ENCODE data around the gene GPBAR1.
A peak's percentile ranks its signal among the peaks of the same experiment; 100 is the strongest.

Gene GPBAR1

GRCh38 chr2:218260742-218261422 lies at the start of gene GPBAR1:
TSS of gene GPBAR1 (plus strand) at chr2:218261015. CDS start at chr2:218262725, 1,710 bp downstream.
- no peak for DNase-seq (ENCODE audit: low read depth)

DNA sequence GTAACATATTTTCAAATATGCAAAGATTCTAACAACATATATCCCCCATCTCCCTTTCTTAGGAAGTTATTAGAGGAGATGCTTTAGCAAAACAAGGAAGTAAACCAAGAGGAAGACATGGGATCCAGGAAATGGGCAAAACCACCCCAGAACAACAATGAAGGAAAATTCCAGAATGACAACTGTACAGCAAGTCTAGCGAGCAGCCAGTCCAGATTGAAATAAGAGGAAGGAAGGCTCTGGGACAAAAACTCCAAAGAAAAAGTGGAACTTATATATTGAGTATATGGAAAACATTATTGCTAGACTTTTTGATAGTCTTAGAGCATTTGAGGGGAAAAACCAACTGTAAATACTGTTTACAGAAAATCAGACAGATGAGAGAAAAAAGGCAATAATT lies 46.7 kb upstream of the GPBAR1 start:
- DNase-seq (ENCODE audit: low read depth): no peak

- no peak for DNase-seq (ENCODE audit: low read depth)
Observed at GRCh38 chr2:218216336-218216673, 44.5 kb upstream of the GPBAR1 start.

- DNase-seq (ENCODE audit: low read depth): peak; percentile 96
Observed at GRCh38 chr2:218216674-218217359, 44.0 kb upstream of the GPBAR1 start, which contains the start of gene ARPC2. TSS of gene ARPC2 (plus strand) at chr2:218217189. CDS start at chr2:218217471, 282 bp downstream.

DNA sequence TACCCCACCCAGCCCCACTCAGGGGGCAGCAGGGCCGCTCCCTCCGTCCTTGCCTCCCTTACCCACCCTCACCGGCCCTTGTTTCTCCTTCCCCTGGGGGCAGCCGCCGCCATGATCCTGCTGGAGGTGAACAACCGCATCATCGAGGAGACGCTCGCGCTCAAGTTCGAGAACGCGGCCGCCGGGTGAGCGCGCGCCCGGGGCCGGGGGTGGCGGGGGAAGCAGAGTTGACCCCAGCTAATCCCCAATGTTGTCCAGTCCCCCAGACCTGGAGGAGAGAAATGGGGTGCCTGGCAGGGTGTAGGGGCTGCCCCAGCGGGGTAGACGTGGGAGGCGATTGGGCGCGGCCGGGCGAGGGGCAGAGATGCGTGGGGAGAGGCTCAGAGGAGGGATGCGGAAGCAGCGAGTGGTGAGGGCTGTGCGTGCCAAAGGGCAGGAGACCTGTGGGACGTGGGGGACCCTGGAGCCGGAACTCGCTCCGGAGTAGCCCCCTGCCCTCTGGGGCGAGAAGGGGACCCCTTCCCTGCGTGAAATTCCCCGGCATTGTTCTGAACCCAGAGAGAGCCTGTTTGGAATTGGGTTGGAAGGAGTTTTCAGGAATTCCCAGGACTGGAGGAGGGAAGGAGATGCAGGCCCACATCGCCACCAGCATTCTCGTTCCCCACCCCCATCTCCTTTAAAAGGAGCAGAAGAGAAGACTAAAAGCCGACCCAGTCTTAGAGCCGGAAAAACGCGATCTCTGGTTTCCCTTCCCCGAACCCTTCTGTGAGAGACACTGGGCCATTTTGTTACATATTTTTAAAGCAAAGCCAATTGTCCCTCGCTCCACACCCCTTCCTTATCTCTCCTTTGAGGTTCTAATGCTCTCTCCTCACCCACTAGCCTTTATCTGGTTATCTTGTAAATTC lies 43.2 kb upstream of the GPBAR1 start:
- peak; percentile 66 for DNase-seq (ENCODE audit: low read depth)

DNA sequence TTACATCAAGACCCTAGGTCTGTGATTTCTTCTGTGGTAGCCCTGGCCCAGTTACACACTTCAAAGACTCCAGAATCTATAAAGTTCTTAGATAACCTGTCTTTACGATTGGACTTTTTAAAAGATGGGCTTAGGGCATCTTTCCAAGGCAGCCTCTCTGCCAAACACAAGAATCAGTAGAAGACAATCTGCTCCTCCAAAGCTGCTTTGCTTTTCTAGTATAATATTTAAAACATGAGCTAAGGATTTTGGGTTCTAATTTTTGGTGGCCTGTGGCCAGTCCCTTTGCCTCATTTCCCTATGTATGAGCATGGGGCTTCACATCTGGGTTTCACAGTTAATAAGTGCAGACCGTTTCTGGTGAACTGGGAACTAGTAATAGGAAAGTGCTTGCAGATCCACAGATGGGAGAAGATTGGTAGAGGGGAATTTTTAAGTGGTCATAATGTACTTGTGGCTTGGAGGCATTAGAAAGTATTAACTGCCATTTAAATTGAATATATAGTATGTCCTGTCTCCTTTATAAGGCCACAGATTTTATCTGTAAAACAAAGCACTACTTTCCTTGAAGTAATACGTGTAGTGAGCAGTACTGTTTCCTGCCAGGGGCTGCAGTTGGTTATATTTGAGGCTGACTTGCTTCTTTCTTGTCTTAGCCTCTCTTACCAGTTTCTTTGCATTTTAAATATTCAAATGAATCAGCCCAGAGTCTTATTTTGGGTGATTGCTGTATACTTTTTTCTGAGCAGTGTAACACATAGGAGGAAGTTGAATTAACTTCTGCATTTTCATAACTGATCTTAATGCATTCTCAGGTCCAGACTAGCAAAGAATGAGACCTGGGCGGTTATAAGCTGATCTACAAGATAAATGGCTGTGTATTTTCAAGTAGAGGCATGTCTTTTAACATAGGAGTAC lies 42.3 kb upstream of the GPBAR1 start:
- no peak for DNase-seq (ENCODE audit: low read depth)

DNA sequence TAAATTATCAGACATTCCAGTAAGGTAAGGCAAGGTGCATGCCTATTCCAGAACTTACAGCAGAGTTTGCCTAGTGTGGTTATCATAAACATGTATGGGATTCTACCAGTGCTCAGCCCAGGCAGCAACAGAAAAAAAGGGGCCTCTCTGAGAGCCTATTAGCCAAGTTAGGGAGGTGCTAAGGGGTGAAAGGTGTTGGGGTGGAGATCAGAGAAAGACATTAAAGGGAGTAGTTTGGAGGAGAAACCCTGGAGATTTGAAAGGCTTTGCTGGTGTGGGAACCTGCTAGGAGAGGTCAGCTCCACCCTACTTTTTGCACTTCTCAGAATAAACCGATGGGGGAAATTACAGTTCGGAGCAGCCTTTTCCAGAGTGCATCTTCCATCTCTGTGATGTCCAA lies 40.9 kb upstream of the GPBAR1 start:
- no peak for DNase-seq (ENCODE audit: low read depth)

DNA sequence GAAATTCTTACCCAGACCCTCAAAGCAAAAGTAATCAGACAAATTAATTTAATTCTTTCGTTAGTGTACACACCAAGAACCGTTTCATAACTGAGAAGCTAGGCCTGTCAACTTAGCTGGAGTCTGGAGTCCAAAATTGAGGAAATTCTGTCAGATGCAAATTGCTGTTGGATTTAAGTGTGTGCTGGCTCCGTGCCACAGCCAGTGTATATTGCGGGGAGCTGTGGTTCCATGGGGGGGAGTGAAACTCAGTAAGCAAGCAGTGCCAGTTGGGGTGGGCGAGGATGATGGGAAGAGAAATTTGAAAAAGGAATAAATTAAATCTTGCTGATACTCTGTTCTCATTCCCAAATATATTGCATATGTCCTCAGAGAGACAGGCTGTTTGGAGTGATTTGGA lies 39.8 kb upstream of the GPBAR1 start:
- no peak for DNase-seq (ENCODE audit: low read depth)

DNA sequence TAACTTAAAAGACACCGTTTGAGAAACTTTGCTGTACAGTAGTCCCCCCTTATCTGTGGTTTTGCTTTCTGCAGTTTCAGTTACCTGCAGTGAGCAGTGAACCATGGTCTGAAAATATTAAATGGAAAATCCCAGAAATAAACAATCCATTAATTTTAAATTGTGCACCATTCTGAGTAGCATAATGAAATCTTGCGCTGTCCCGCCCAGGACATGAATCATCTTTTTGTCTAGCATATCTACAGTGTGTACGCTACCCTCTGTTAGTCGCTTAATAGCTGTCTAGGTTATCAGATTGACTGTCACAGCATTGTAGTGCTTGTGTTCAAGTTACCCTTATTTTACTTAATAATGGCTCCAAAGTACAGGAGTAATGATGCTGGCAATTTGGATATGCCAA lies 37.8 kb upstream of the GPBAR1 start:
- no peak for DNase-seq (ENCODE audit: low read depth)

GRCh38 chr2:218224186-218224585 lies 36.6 kb upstream of the GPBAR1 start:
- DNase-seq (ENCODE audit: low read depth): no peak

- no peak for DNase-seq (ENCODE audit: low read depth)
Observed at GRCh38 chr2:218226903-218227302, 33.9 kb upstream of the GPBAR1 start.

DNA sequence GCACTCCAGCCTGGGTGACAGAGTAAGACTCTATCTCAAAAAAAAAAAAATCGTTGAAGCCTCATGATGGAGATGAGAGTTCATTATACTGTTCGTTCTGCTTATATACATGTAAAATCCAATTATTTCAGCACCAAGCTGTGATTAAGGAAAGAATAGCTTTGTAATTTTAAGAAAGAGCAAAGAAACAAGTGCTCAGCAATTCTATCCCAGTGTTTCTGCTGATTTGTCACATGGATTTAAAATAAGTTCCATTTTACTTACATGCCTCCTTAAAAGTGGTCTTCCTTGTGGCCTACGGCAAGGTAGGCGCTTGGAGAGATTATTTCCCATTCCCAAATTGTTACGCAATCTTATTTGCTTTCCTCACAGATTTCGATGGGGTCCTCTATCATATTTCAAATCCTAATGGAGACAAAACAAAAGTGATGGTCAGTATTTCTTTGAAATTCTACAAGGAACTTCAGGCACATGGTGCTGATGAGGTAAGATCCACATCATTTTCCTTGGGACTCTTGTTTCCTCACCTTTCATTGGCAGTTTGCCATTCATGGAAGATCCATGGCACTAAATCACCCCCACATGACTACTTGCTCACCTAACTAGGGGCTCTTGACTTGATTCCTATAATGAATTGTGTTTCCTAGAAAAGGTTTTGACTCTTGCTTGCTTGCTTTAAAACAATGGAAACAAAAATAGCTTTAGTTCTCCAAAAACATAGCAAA lies 32.3 kb upstream of the GPBAR1 start:
- no peak for DNase-seq (ENCODE audit: low read depth)

GRCh38 chr2:218229239-218229638 lies 31.6 kb upstream of the GPBAR1 start:
- no peak for DNase-seq (ENCODE audit: low read depth)

GRCh38 chr2:218229851-218230250 lies 31.0 kb upstream of the GPBAR1 start:
- no peak for DNase-seq (ENCODE audit: low read depth)

GRCh38 chr2:218230882-218231281 lies 29.9 kb upstream of the GPBAR1 start:
- DNase-seq (ENCODE audit: low read depth): no peak

- no peak for DNase-seq (ENCODE audit: low read depth)
Observed at GRCh38 chr2:218233543-218233942, 27.3 kb upstream of the GPBAR1 start.

- no peak for DNase-seq (ENCODE audit: low read depth)
Observed at GRCh38 chr2:218234521-218234920, 26.3 kb upstream of the GPBAR1 start.

DNA sequence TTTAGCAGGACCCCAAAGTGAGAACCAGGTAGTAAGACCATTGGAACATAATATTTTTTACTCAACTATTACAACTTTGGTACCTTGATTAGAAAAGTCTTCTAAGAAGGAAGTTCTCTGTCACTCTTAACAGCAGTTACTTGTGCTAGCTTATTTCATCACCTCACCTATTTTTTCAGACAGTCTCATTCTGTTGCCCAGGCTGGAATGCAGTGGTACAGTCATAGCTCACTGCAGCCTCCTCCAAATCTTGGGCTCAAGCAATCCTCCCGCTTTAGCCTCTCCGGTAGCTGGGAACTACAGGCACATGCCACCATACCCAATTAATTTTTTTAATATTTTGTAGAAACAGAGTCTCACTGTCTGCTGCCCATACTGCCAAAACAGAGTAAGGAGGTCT lies 25.8 kb upstream of the GPBAR1 start:
- DNase-seq (ENCODE audit: low read depth): no peak

DNA sequence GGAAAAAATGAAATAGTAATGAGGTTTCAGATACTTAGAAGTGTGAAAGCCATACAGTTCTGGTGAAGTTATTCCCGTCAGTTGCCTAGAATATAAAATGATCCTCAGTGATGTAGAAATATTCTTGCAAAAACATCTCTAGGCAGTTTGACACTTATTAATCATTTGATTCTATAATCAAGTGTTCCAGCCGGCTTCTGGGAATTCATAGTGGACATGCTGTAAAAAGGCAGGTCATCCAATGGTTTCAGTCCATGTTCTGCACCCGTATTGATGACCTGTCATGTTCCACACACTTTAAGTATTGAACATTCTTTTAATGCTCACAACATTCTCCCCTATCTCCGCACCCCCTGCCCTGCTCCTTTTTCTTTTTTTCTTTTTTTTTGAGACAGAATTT lies 24.0 kb upstream of the GPBAR1 start:
- DNase-seq (ENCODE audit: low read depth): no peak

DNA sequence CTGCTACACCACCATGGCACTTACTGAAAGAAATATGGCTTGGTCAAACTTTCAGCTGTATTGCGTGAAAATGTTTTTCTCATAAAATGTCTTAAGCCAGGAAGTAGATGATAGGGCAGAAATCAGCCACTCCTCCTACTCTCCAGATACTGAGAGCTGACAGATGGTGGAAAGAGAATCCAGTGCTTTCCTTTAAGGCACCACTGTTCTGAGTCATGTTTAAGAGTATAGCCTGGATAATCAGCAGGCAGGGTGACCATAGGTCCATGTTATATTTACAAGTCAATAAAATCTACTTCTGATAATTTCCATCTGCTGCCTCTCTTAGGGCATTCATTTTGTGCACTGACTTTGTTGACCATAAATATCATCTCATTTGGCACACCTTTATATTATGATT lies 21.9 kb upstream of the GPBAR1 start:
- DNase-seq (ENCODE audit: low read depth): no peak

- DNase-seq (ENCODE audit: low read depth): no peak
Observed at GRCh38 chr2:218244204-218244603, 16.6 kb upstream of the GPBAR1 start.
